ENCODE results near the gene OLFM1. TPM values are rescaled to one million over a fixed set of nuclear protein-coding genes. Genes with fewer than 3 reads are reported as not detected.
"Not testable (repeated sequence)": the region's sequence is repeated elsewhere in the genome, so short reads cannot be mapped to it uniquely, and the experiment has no call there.

Gene OLFM1
- total and polyA plus RNA-seq, 4 donors: 7.6 to 24.8 (median 15.8) TPM

DNA sequence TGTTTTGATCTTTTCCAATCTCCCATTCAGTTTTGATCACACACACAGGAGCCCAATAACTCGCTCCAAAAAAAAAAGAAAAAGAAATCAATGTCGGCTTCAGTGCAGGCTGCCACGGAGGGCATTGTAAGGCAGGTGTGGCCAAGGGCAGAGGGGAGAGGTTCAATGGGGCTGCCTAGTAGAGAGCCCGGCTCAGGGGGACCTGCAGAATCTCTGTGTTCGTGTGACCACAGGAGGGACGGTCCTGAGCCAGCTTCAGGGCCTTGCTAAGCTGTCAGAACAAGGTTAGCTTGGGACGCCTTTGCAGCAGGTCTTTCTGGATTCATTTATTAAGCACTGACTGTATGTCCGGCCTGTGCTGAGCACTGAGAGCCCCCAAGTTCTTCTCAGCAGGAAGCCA, 22.2 kb downstream of the OLFM1 start:
- peaks cover 0 to 22% (median 4%) of the 10 kb centered on the region in 3 donors for H3K27me3 ChIP-seq (ENCODE audit: control insufficient read depth in 3 of 3, insufficient read depth in 3 of 3, low read length in 2 of 3)
- no peak for DNase-seq

DNA sequence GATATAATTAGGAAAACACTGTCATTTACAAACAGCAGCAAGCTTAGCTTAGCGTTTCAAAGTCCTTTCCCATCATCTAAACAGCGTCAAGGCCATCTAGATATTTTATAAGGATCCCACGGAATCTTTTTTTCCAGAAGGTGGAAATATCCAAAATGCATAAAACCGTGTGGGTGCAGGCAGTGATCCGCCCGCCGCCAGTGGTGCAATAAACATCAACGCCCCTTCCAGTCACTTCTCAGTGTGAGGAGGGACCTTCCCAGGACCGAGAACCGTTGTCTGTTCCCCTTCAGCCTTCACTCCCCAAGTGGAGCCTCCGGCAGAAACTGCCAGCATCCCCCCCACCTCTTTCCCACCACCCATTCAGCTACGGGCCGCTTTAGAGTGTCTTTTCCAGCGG, 22.9 kb downstream of the OLFM1 start:
- H3K9me3 ChIP-seq (ENCODE audit: control insufficient read depth in 4 of 4, insufficient read depth in 3 of 4, low read length in 3 of 4): peaks cover 0 to 2% (median 0%) of the 10 kb centered on the region in 4 donors
- 59 to 65% methylated on average over 14 of the region's 14 CpGs for WGBS, 2 donors
- TF ChIP-seq, protein P1, sequence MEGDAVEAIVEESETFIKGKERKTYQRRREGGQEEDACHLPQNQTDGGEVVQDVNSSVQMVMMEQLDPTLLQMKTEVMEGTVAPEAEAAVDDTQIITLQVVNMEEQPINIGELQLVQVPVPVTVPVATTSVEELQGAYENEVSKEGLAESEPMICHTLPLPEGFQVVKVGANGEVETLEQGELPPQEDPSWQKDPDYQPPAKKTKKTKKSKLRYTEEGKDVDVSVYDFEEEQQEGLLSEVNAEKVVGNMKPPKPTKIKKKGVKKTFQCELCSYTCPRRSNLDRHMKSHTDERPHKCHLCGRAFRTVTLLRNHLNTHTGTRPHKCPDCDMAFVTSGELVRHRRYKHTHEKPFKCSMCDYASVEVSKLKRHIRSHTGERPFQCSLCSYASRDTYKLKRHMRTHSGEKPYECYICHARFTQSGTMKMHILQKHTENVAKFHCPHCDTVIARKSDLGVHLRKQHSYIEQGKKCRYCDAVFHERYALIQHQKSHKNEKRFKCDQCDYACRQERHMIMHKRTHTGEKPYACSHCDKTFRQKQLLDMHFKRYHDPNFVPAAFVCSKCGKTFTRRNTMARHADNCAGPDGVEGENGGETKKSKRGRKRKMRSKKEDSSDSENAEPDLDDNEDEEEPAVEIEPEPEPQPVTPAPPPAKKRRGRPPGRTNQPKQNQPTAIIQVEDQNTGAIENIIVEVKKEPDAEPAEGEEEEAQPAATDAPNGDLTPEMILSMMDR (IDR thresholded peaks at IDR 0.05; ENCODE audit: control extremely low read depth, extremely low read depth): no peak
- no peak overlapping the region for H3K9ac ChIP-seq (ENCODE audit: insufficient read depth in 1 of 2, low read length in 2 of 2)
- no peak overlapping the region for H3K27ac ChIP-seq (ENCODE audit: low read depth in 1 of 2, low read length in 1 of 2)
- DNase-seq: no peak
- ATAC-seq (ENCODE audit: insufficient read depth, low FRiP score): no peak
- H3K27me3 ChIP-seq (ENCODE audit: control insufficient read depth in 3 of 3, insufficient read depth in 3 of 3, low read length in 2 of 3): peaks cover 0 to 22% (median 4%) of the 10 kb centered on the region in 3 donors
- H3K4me1 ChIP-seq (ENCODE audit: control insufficient read depth in 5 of 5, insufficient read depth in 5 of 5, low read length in 5 of 5): peaks cover 0 to 42% (median 0%) of the 10 kb centered on the region in 5 donors
- H3K36me3 ChIP-seq (ENCODE audit: control insufficient read depth in 4 of 4, insufficient read depth in 4 of 4, low read length in 4 of 4): peaks cover 0 to 3% (median 0%) of the 10 kb centered on the region in 4 donors
- no peak overlapping the region for H3K4me3 ChIP-seq

More for the DNA sequence above, 22.2 kb downstream of the OLFM1 start:
- H3K36me3 ChIP-seq (ENCODE audit: control insufficient read depth in 4 of 4, insufficient read depth in 4 of 4, low read length in 4 of 4): peaks cover 0 to 1% (median 0%) of the 10 kb centered on the region in 4 donors
- H3K9me3 ChIP-seq (ENCODE audit: control insufficient read depth in 4 of 4, insufficient read depth in 3 of 4, low read length in 3 of 4): peaks cover 0 to 2% (median 0%) of the 10 kb centered on the region in 4 donors
- no peak for ATAC-seq (ENCODE audit: insufficient read depth, low FRiP score)
- H3K4me1 ChIP-seq (ENCODE audit: control insufficient read depth in 5 of 5, insufficient read depth in 5 of 5, low read length in 5 of 5): peaks cover 0 to 42% (median 0%) of the 10 kb centered on the region in 5 donors
- TF ChIP-seq, protein P1 (IDR thresholded peaks at IDR 0.05; ENCODE audit: control extremely low read depth, extremely low read depth): no peak
- no peak overlapping the region for H3K27ac ChIP-seq (ENCODE audit: low read depth in 1 of 2, low read length in 1 of 2)
- 55 to 62% methylated on average over 8 of the region's 8 CpGs for WGBS, 2 donors
- no peak overlapping the region for H3K4me3 ChIP-seq
- no peak overlapping the region for H3K9ac ChIP-seq (ENCODE audit: insufficient read depth in 1 of 2, low read length in 2 of 2)

DNA sequence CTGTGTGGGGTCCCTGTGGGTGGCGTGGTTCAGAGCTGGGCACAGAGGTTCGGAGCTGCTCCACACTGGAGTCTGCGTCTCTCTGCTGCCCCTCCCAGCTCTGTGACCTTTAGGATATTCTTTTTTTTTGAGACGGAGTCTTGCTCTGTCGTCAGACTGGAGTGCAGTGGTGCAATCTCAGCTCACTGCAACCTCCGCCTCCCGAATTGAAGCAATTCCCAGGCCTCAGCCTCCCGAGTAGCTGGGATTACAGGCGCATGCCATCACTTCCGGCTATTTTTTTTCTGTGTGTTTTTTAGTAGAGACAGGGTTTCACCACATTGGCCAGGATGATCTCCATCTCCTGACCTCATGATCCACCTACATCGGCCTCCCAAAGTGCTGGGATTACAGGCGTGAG, 24.1 kb downstream of the OLFM1 start:
- Histone ChIP-seq H3K27me3 (ENCODE audit: control insufficient read depth in 3 of 3, insufficient read depth in 3 of 3, low read length in 2 of 3) (peaks cover 0 to 22% (median 4%) of the 10 kb centered on the region in 3 donors), H3K4me1 (ENCODE audit: control insufficient read depth in 5 of 5, insufficient read depth in 5 of 5, low read length in 5 of 5) (peaks cover 0 to 36% (median 0%) of the 10 kb centered on the region in 5 donors)
- H3K4me3 ChIP-seq; ATAC-seq (ENCODE audit: insufficient read depth, low FRiP score); H3K36me3 ChIP-seq (ENCODE audit: control insufficient read depth in 4 of 4, insufficient read depth in 4 of 4, low read length in 4 of 4); DNase-seq; H3K9me3 ChIP-seq (ENCODE audit: control insufficient read depth in 4 of 4, insufficient read depth in 3 of 4, low read length in 3 of 4); H3K27ac ChIP-seq (ENCODE audit: low read depth in 1 of 2, low read length in 1 of 2); H3K9ac ChIP-seq (ENCODE audit: insufficient read depth in 1 of 2, low read length in 2 of 2): not testable (repeated sequence)
- 82 to 84% methylated on average over 12 of the region's 12 CpGs for WGBS, 2 donors

DNA sequence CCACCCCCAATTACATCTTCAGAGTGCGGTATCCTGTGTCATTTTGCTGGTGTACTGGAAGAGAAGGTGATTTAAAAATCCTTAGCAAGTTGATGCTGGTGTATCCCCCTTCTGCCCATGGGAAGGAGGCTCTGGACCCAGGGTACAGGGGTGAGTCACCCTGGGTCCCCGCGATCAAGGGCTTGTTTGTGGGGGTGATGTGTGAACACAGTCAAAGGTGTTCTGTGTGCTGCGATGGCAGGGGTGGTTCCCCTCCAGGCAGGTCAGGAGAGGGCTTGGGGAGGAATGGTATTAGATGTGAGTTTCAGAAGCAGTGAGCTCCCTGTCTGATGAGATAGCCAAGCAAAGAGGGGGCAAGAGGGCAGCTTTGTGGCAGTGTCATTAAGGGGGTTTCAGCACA, 28.9 kb downstream of the OLFM1 start:
- Histone ChIP-seq H3K36me3 (ENCODE audit: control insufficient read depth in 4 of 4, insufficient read depth in 4 of 4, low read length in 4 of 4) (peaks cover 0 to 4% (median 1%) of the 10 kb centered on the region in 4 donors), H3K27me3 (ENCODE audit: control insufficient read depth in 3 of 3, insufficient read depth in 3 of 3, low read length in 2 of 3) (no peaks in the 10 kb centered on the region), H3K4me1 (ENCODE audit: control insufficient read depth in 5 of 5, insufficient read depth in 5 of 5, low read length in 5 of 5) (no peaks in the 10 kb centered on the region), H3K27ac (ENCODE audit: low read depth in 1 of 2, low read length in 1 of 2) (no peak overlapping the region), H3K9me3 (ENCODE audit: control insufficient read depth in 4 of 4, insufficient read depth in 3 of 4, low read length in 3 of 4) (peaks cover 0 to 7% (median 0%) of the 10 kb centered on the region in 4 donors), H3K9ac (ENCODE audit: insufficient read depth in 1 of 2, low read length in 2 of 2) (no peak overlapping the region), H3K4me3 (no peak overlapping the region)
- WGBS, 2 donors: 86 to 89% methylated on average over 4 of the region's 4 CpGs
- ATAC-seq (ENCODE audit: insufficient read depth, low FRiP score): no peak
- TF ChIP-seq, protein P1 (IDR thresholded peaks at IDR 0.05; ENCODE audit: control extremely low read depth, extremely low read depth): no peak
- no peak for DNase-seq
